Mesenchymal stem cell (in vitro differentiated cells and primary cell): Measurements from ENCODE around the gene ERC2.

ENCODE experiments used
- DNase-seq: peaks from one replicate; pipeline ENCODE4 v3.0.0-alpha.2; 2013
- H2AFZ ChIP-seq: one replicate; pipeline ENCODE4 v1.6.1; 2013; ENCODE audit warnings: low read depth, mild to moderate bottlenecking, control low read depth, inconsistent platforms, low read length, moderate library complexity
- H2AK5ac ChIP-seq: 2 replicates; pipeline ENCODE4 v1.6.1; 2013; ENCODE audit warnings: low read length, moderate library complexity, mild to moderate bottlenecking, inconsistent platforms; ENCODE audit not compliant: severe bottlenecking
- H2BK120ac ChIP-seq: one replicate; pipeline ENCODE4 v1.6.1; 2013; ENCODE audit warnings: low read depth, mild to moderate bottlenecking, inconsistent platforms, low read length, moderate library complexity
- H2BK12ac ChIP-seq, 2 experiments: one replicate each; pipeline ENCODE4 v1.6.1; 2013; ENCODE audit warnings: inconsistent platforms in 2 of 2, low read length in 2 of 2, mild to moderate bottlenecking in 2 of 2, moderate library complexity in 2 of 2, control low read depth in 1 of 2
- H2BK15ac ChIP-seq: one replicate; pipeline ENCODE4 v1.6.1; 2013; ENCODE audit warnings: mild to moderate bottlenecking, low read depth, inconsistent platforms; ENCODE audit not compliant: poor library complexity, severe bottlenecking
- H2BK5ac ChIP-seq: 2 replicates; pipeline ENCODE4 v1.6.1; 2013; ENCODE audit warnings: low read depth, mild to moderate bottlenecking, low read length, control low read depth, inconsistent platforms; ENCODE audit not compliant: poor library complexity, severe bottlenecking
- H3K14ac ChIP-seq, 2 experiments: one replicate each; pipeline ENCODE4 v1.6.1; 2013; ENCODE audit warnings: inconsistent platforms in 2 of 2, low read length in 2 of 2, control low read depth in 1 of 2, mild to moderate bottlenecking in 1 of 2, moderate library complexity in 1 of 2
- H3K18ac ChIP-seq, 2 experiments: one replicate each; pipeline ENCODE4 v1.6.1; 2013; ENCODE audit warnings: inconsistent platforms in 2 of 2, low read length in 2 of 2, control low read depth in 1 of 2, low read depth in 1 of 2, mild to moderate bottlenecking in 1 of 2
- H3K23ac ChIP-seq, 2 experiments: one replicate each; pipeline ENCODE4 v1.6.1; 2013; ENCODE audit warnings: inconsistent platforms in 2 of 2, low read length in 2 of 2, mild to moderate bottlenecking in 2 of 2, moderate library complexity in 2 of 2, control low read depth in 1 of 2
- H3K27ac ChIP-seq: 2 replicates; pipeline ENCODE4 v1.5.1; 2013; ENCODE audit warnings: mild to moderate bottlenecking, moderate library complexity, low read length, control low read depth, inconsistent platforms; ENCODE audit not compliant: poor library complexity, severe bottlenecking
- H3K27me3 ChIP-seq, 2 experiments: 2 replicates each; pipeline versions ENCODE4 v1.6.1 to v1.7.0; 2013; ENCODE audit warnings: low read length in 2 of 2, mild to moderate bottlenecking in 2 of 2, moderate library complexity in 2 of 2, control low read depth in 1 of 2, inconsistent platforms in 1 of 2; ENCODE audit not compliant: control insufficient read depth in 1 of 2, insufficient read depth in 1 of 2
- H3K36me3 ChIP-seq, 2 experiments: 2 replicates each; pipeline versions ENCODE4 v1.6.1 to v1.7.0; 2013; ENCODE audit warnings: low read length in 2 of 2, control low read depth in 1 of 2, inconsistent platforms in 1 of 2, low read depth in 1 of 2, mild to moderate bottlenecking in 1 of 2; ENCODE audit not compliant: insufficient read depth in 2 of 2, control insufficient read depth in 1 of 2
- H3K4ac ChIP-seq, 2 experiments: one replicate each; pipeline ENCODE4 v1.6.1; 2013; ENCODE audit warnings: inconsistent platforms in 2 of 2, low read length in 2 of 2, mild to moderate bottlenecking in 2 of 2, moderate library complexity in 2 of 2, control low read depth in 1 of 2, low read depth in 1 of 2
- H3K4me1 ChIP-seq: 2 replicates; pipeline ENCODE4 v1.6.1; 2013; ENCODE audit warnings: low read depth, low read length, control low read depth; ENCODE audit not compliant: control insufficient read depth, insufficient read depth
- H3K4me2 ChIP-seq: 2 replicates; pipeline ENCODE4 v1.6.1; 2013; ENCODE audit warnings: low read length, mild to moderate bottlenecking, inconsistent platforms; ENCODE audit not compliant: poor library complexity, severe bottlenecking
- H3K4me3 ChIP-seq, 2 experiments: 2 replicates each; pipeline versions ENCODE4 v1.5.1 to v1.7.0; 2013; ENCODE audit warnings: low read length in 2 of 2, mild to moderate bottlenecking in 2 of 2, control low read depth in 1 of 2, low read depth in 1 of 2; ENCODE audit not compliant: insufficient read depth in 1 of 2
- H3K79me1 ChIP-seq: replicated peaks from 2 replicates; pipeline ENCODE4 v1.6.1; 2013; ENCODE audit warnings: mild to moderate bottlenecking, control low read depth, low read length, inconsistent platforms; ENCODE audit not compliant: poor library complexity, severe bottlenecking
- H3K9ac ChIP-seq: 2 replicates; pipeline ENCODE4 v1.7.0; 2013; ENCODE audit warnings: mild to moderate bottlenecking, low read length, moderate library complexity
- H3K9me3 ChIP-seq: 2 replicates; pipeline ENCODE4 v1.7.0; 2013; ENCODE audit warnings: mild to moderate bottlenecking, low read length; ENCODE audit not compliant: control insufficient read depth
- H4K8ac ChIP-seq: one replicate; pipeline ENCODE4 v1.6.1; 2013; ENCODE audit warnings: inconsistent platforms, mild to moderate bottlenecking, low read length, moderate library complexity
- H4K91ac ChIP-seq: one replicate; pipeline ENCODE4 v1.6.1; 2013; ENCODE audit warnings: mild to moderate bottlenecking, low read length, inconsistent platforms
- WGBS: methylation state at CpG from one replicate; pipeline ENCODE4 v1.1.7; 2013; ENCODE audit warnings: mixed read lengths; 5-methylcytosine and 5-hydroxymethylcytosine counted together

The ERC2 gene

GRCh38 chr3:56048946-56049345 lies 419.3 kb downstream of the ERC2 start:
- H3K18ac ChIP-seq, result no peak overlapping the region
- no peak overlapping the region for H3K4me2 ChIP-seq
- H3K4me1 ChIP-seq, result no peaks in the 10 kb centered on the region
- H3K14ac ChIP-seq, result no peak overlapping the region
- H2BK15ac ChIP-seq, result no peak overlapping the region
- H2BK5ac ChIP-seq, result no peak overlapping the region
- H3K9ac ChIP-seq, result no peak overlapping the region
- H3K9me3 ChIP-seq, result no peaks in the 10 kb centered on the region
- no peak overlapping the region for H2BK120ac ChIP-seq
- no peaks in the 10 kb centered on the region for H3K36me3 ChIP-seq
- no peak overlapping the region for H2AFZ ChIP-seq
- no peak overlapping the region for H3K4ac ChIP-seq
- no peak overlapping the region for H3K27ac ChIP-seq
- H3K27me3 ChIP-seq, result peaks cover 0 to 25% of the 10 kb centered on the region in 2 experiments
- H3K79me1 ChIP-seq, result no peaks in the 10 kb centered on the region
- no peak overlapping the region for H2BK12ac ChIP-seq
- 76% methylated on average over 4 of the region's 4 CpGs for WGBS
- H2AK5ac ChIP-seq, result no peak overlapping the region
- no peak for DNase-seq
- H3K4me3 ChIP-seq, result no peak overlapping the region
- H3K23ac ChIP-seq, result no peak overlapping the region
- H4K8ac ChIP-seq, result no peak overlapping the region
- no peak overlapping the region for H4K91ac ChIP-seq

- no peak overlapping the region for H3K18ac ChIP-seq
- H3K27ac ChIP-seq, result no peak overlapping the region
- no peak overlapping the region for H2AK5ac ChIP-seq
- H2BK120ac ChIP-seq, result no peak overlapping the region
- no peaks in the 10 kb centered on the region for H3K4me1 ChIP-seq
- no peak overlapping the region for H2BK15ac ChIP-seq
- no peaks in the 10 kb centered on the region for H3K36me3 ChIP-seq
- no peak overlapping the region for H2BK5ac ChIP-seq
- no peak overlapping the region for H4K8ac ChIP-seq
- peaks cover 0 to 21% of the 10 kb centered on the region in 2 experiments for H3K27me3 ChIP-seq
- no peaks in the 10 kb centered on the region for H3K9me3 ChIP-seq
- DNase-seq, result no peak
- no peak overlapping the region for H2BK12ac ChIP-seq
- H3K4me3 ChIP-seq, result no peak overlapping the region
- no peak overlapping the region for H3K14ac ChIP-seq
- H2AFZ ChIP-seq, result no peak overlapping the region
- no peak overlapping the region for H3K9ac ChIP-seq
- no peak overlapping the region for H3K4ac ChIP-seq
- H4K91ac ChIP-seq, result no peak overlapping the region
- H3K23ac ChIP-seq, result no peak overlapping the region
- no peaks in the 10 kb centered on the region for H3K79me1 ChIP-seq
- 100% methylated on average over 1 of the region's 1 CpG for WGBS
- no peak overlapping the region for H3K4me2 ChIP-seq
Observed at GRCh38 chr3:56048331-56048730, 419.9 kb downstream of the ERC2 start.

GRCh38 chr3:56042326-56042951 lies 425.8 kb downstream of the ERC2 start:
- H3K27ac ChIP-seq, result no peak overlapping the region
- no peak overlapping the region for H3K9ac ChIP-seq
- no peak overlapping the region for H2BK12ac ChIP-seq
- H3K4me2 ChIP-seq, result no peak overlapping the region
- H3K36me3 ChIP-seq, result no peaks in the 10 kb centered on the region
- H4K91ac ChIP-seq, result no peak overlapping the region
- H3K79me1 ChIP-seq, result no peaks in the 10 kb centered on the region
- peaks cover 12% of the 10 kb centered on the region for H3K9me3 ChIP-seq
- WGBS, result 51% methylated on average over 7 of the region's 10 CpGs
- peaks cover 0 to 7% of the 10 kb centered on the region in 2 experiments for H3K27me3 ChIP-seq
- no peak overlapping the region for H2BK5ac ChIP-seq
- H3K4me3 ChIP-seq, result no peak overlapping the region
- no peak overlapping the region for H3K4ac ChIP-seq
- H2AK5ac ChIP-seq, result no peak overlapping the region
- H3K4me1 ChIP-seq, result no peaks in the 10 kb centered on the region
- no peak overlapping the region for H3K23ac ChIP-seq
- no peak overlapping the region for H2BK120ac ChIP-seq
- no peak overlapping the region for H4K8ac ChIP-seq
- no peak overlapping the region for H2AFZ ChIP-seq
- DNase-seq, result peak; percentile 73
- H2BK15ac ChIP-seq, result no peak overlapping the region
- no peak overlapping the region for H3K18ac ChIP-seq
- no peak overlapping the region for H3K14ac ChIP-seq

GRCh38 chr3:56025326-56025725 lies 442.9 kb downstream of the ERC2 start:
- H3K4me2 ChIP-seq, result no peak overlapping the region
- H3K79me1 ChIP-seq, result no peaks in the 10 kb centered on the region
- no peak overlapping the region for H2BK12ac ChIP-seq
- WGBS, result 91% methylated on average over 1 of the region's 1 CpG
- H3K4me3 ChIP-seq, result no peak overlapping the region
- no peaks in the 10 kb centered on the region for H3K9me3 ChIP-seq
- H3K18ac ChIP-seq, result no peak overlapping the region
- no peak overlapping the region for H3K23ac ChIP-seq
- no peak overlapping the region for H2BK5ac ChIP-seq
- no peak for DNase-seq
- no peak overlapping the region for H3K4ac ChIP-seq
- H3K14ac ChIP-seq, result no peak overlapping the region
- no peak overlapping the region for H4K8ac ChIP-seq
- no peak overlapping the region for H4K91ac ChIP-seq
- H3K36me3 ChIP-seq, result no peaks in the 10 kb centered on the region
- H2BK120ac ChIP-seq, result no peak overlapping the region
- H2AFZ ChIP-seq, result no peak overlapping the region
- no peak overlapping the region for H2AK5ac ChIP-seq
- H3K27me3 ChIP-seq, result no peaks in the 10 kb centered on the region
- H3K27ac ChIP-seq, result no peak overlapping the region
- no peaks in the 10 kb centered on the region for H3K4me1 ChIP-seq
- H2BK15ac ChIP-seq, result no peak overlapping the region
- H3K9ac ChIP-seq, result no peak overlapping the region
